PC-9 (cell line): Measurements from ENCODE around the gene SYNGR1. TPM values are rescaled to one million over a fixed set of nuclear protein-coding genes. Genes with fewer than 3 reads are reported as not detected.
A peak's percentile ranks its signal among the peaks of the same experiment; 100 is the strongest.

Experiments used
- BruUV-seq: library from RNA; stranded (reverse); fragments of 400-500 nt; replicated peaks from 2 replicates; lab custom pipeline; 2021; lab: Mats Ljungman, UMichigan
- CTCF ChIA-PET: fragments of 300-600 bp; sonication (Branson Sonifier 250); formaldehyde crosslinking; loops from one replicate; lab custom pipeline; 2022; ENCODE audit warnings: antibody characterized with exemption; lab: Charles Lee
- POLR2A ChIA-PET: fragments of 300-600 bp; sonication (Branson Sonifier 250); formaldehyde crosslinking; loops from one replicate; lab custom pipeline; 2022; ENCODE audit warnings: antibody characterized with exemption; ENCODE audit not compliant: unreplicated experiment; lab: Charles Lee
- DNase-seq, 2 experiments: peaks; one replicate each; pipeline versions ENCODE4 v3.0.0 to v3.0.0-alpha.2; 2015 to 2022; ENCODE audit warnings: mixed read lengths in 1 of 2
- H2AFZ ChIP-seq: fragments of 200-600 bp; sonication (generic); 2 replicates; pipeline ENCODE4 v1.8.1; 2017; ENCODE audit warnings: antibody characterized with exemption
- H3F3A ChIP-seq: fragments of 200-600 bp; sonication (generic); 2 replicates; pipeline ENCODE4 v1.8.1; 2017; ENCODE audit warnings: antibody characterized with exemption, mild to moderate bottlenecking, low read depth; ENCODE audit not compliant: insufficient read depth
- H3K27ac ChIP-seq: fragments of 200-600 bp; sonication (generic); 2 replicates; pipeline ENCODE4 v1.6.1; 2016; ENCODE audit warnings: mixed run types
- H3K27me3 ChIP-seq: fragments of 200-600 bp; sonication (generic); 2 replicates; pipeline ENCODE4 v1.6.1; 2016; ENCODE audit warnings: low read depth, mixed run types; ENCODE audit not compliant: insufficient read depth
- H3K36me3 ChIP-seq: fragments of 200-600 bp; sonication (generic); 2 replicates; pipeline ENCODE4 v1.6.1; 2016; ENCODE audit warnings: low read depth, mixed run types
- H3K4me1 ChIP-seq: fragments of 200-600 bp; sonication (generic); replicated peaks from 2 replicates; pipeline ENCODE4 v1.6.1; 2016; ENCODE audit warnings: mixed run types; ENCODE audit not compliant: insufficient read depth
- H3K4me2 ChIP-seq: fragments of 200-600 bp; sonication (generic); 2 replicates; pipeline ENCODE4 v1.6.1; 2017; ENCODE audit warnings: mixed run types
- H3K4me3 ChIP-seq: fragments of 200-600 bp; sonication (generic); 2 replicates; pipeline ENCODE4 v1.6.1; 2016; ENCODE audit warnings: mixed run types
- H3K79me2 ChIP-seq: fragments of 200-600 bp; sonication (generic); 2 replicates; pipeline ENCODE4 v1.6.1; 2017; ENCODE audit warnings: low read depth, mixed run types
- H3K9me2 ChIP-seq: fragments of 200-600 bp; sonication (generic); 2 replicates; pipeline ENCODE4 v1.8.1; 2017; ENCODE audit warnings: mild to moderate bottlenecking; ENCODE audit not compliant: insufficient read depth
- H3K9me3 ChIP-seq: fragments of 200-600 bp; sonication (generic); 2 replicates; pipeline ENCODE4 v1.8.1; 2016; ENCODE audit warnings: low read depth; ENCODE audit not compliant: insufficient read depth
- H4K20me1 ChIP-seq: fragments of 200-600 bp; sonication (generic); 2 replicates; pipeline ENCODE4 v1.8.1; 2017; ENCODE audit not compliant: insufficient read depth
- EZH2 ChIP-seq: fragments of 200-600 bp; sonication (generic); IDR thresholded peaks from 2 replicates; pipeline ENCODE4 v1.8.0; 2017; ENCODE audit warnings: antibody characterized with exemption, low read depth
- intact Hi-C: fragments of 100-400 bp; cut with micrococcal nuclease; formaldehyde crosslinking; loops from one replicate; pipeline ENCODE4 v1.10.0; 2022; ENCODE audit not compliant: unreplicated experiment
- total RNA-seq: library from RNA; stranded (reverse); gene quantifications from 2 replicates; pipeline ENCODE4 v1.2.3, GENCODE V29; 2021
- TF ChIP-seq, protein P1 (sequence below): fragments of 200-600 bp; sonication (generic); conservative IDR thresholded peaks from 2 replicates; pipeline ENCODE4 v1.6.1; 2017; ENCODE audit warnings: mixed run types, antibody characterized with exemption, mild to moderate bottlenecking, moderate library complexity

The SYNGR1 gene
- total RNA-seq, 1 experiment from 2014 or later = 12.0 TPM

- no peak for TF ChIP-seq EZH2
- TF ChIP-seq, protein P1, sequence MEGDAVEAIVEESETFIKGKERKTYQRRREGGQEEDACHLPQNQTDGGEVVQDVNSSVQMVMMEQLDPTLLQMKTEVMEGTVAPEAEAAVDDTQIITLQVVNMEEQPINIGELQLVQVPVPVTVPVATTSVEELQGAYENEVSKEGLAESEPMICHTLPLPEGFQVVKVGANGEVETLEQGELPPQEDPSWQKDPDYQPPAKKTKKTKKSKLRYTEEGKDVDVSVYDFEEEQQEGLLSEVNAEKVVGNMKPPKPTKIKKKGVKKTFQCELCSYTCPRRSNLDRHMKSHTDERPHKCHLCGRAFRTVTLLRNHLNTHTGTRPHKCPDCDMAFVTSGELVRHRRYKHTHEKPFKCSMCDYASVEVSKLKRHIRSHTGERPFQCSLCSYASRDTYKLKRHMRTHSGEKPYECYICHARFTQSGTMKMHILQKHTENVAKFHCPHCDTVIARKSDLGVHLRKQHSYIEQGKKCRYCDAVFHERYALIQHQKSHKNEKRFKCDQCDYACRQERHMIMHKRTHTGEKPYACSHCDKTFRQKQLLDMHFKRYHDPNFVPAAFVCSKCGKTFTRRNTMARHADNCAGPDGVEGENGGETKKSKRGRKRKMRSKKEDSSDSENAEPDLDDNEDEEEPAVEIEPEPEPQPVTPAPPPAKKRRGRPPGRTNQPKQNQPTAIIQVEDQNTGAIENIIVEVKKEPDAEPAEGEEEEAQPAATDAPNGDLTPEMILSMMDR = no peak
- Histone ChIP-seq H3K27ac (no peak overlapping the region), H3K79me2 (no peaks in the 10 kb centered on the region), H2AFZ (no peak overlapping the region), H3K4me1 (peaks cover 53% of the 10 kb centered on the region), H3F3A (peaks cover 64% of the 10 kb centered on the region), H4K20me1 (no peaks in the 10 kb centered on the region), H3K4me2 (0 out of 2 replicates have a peak overlapping the region, but pooled peaks have one; percentile 3), H3K9me2 (no peaks in the 10 kb centered on the region), H3K36me3 (no peaks in the 10 kb centered on the region), H3K9me3 (no peaks in the 10 kb centered on the region), H3K27me3 (no peaks in the 10 kb centered on the region), H3K4me3 (no peak overlapping the region)
- intact Hi-C loops = no loop called here
- BruUV-seq = no TSS peak
- DNase-seq = peak in 1 of 2 experiments; percentile 21
- POLR2A ChIA-PET = no interaction called here
- CTCF ChIA-PET = interaction anchor here (1.0 kb wide), 1 partner anchor 62 kb away, joined by 5 read pairs; no protein-coding TSS in a partner anchor
Measured at GRCh38 chr22:39301926-39302325, 47.9 kb upstream of the SYNGR1 start.

- BruUV-seq = no TSS peak
- Histone ChIP-seq H3K4me1 (peaks cover 48% of the 10 kb centered on the region), H3F3A (peaks cover 64% of the 10 kb centered on the region), H3K27me3 (no peaks in the 10 kb centered on the region), H4K20me1 (no peaks in the 10 kb centered on the region), H3K27ac (no peak overlapping the region), H3K4me2 (0 out of 2 replicates have a peak overlapping the region, but pooled peaks have one; percentile 3), H3K4me3 (no peak overlapping the region), H3K36me3 (no peaks in the 10 kb centered on the region), H3K9me2 (no peaks in the 10 kb centered on the region), H3K9me3 (no peaks in the 10 kb centered on the region), H3K79me2 (no peaks in the 10 kb centered on the region), H2AFZ (no peak overlapping the region)
- DNase-seq = no peak
- TF ChIP-seq, protein P1 = no peak
- no peak for TF ChIP-seq EZH2
- intact Hi-C loops = no loop called here
- CTCF ChIA-PET = interaction anchor here (1.0 kb wide), 1 partner anchor 63 kb away, joined by 5 read pairs; no protein-coding TSS in a partner anchor
- POLR2A ChIA-PET = no interaction called here
Measured at GRCh38 chr22:39302431-39302960, 47.3 kb upstream of the SYNGR1 start.

GRCh38 chr22:39303358-39303757 lies 46.4 kb upstream of the SYNGR1 start:
- intact Hi-C loops = no loop called here
- TF ChIP-seq, protein P1 = no peak
- TF ChIP-seq EZH2 = no peak
- CTCF ChIA-PET = no interaction called here
- Histone ChIP-seq H4K20me1 (no peaks in the 10 kb centered on the region), H3F3A (peaks cover 64% of the 10 kb centered on the region), H3K9me3 (no peaks in the 10 kb centered on the region), H3K4me1 (peaks cover 46% of the 10 kb centered on the region), H3K4me2 (no peak overlapping the region), H2AFZ (no peak overlapping the region), H3K4me3 (no peak overlapping the region), H3K27me3 (no peaks in the 10 kb centered on the region), H3K9me2 (no peaks in the 10 kb centered on the region), H3K36me3 (no peaks in the 10 kb centered on the region), H3K27ac (no peak overlapping the region), H3K79me2 (no peaks in the 10 kb centered on the region)
- DNase-seq = no peak
- BruUV-seq = no TSS peak
- POLR2A ChIA-PET = no interaction called here
